ENCODE measurements around the gene MUSK.

MUSK gene

GRCh38 chr9:110748251-110748893 lies 79.8 kb downstream of the MUSK start:
- no peaks in the 10 kb centered on the region for H3K9me3 ChIP-seq (ENCODE audit: insufficient read depth, low read length)
- H4K20me1 ChIP-seq (ENCODE audit: low read depth, low read length): no peaks in the 10 kb centered on the region
- no peaks in the 10 kb centered on the region for H3K36me3 ChIP-seq (ENCODE audit: low read length)
- no peaks in the 10 kb centered on the region for H3K79me2 ChIP-seq (ENCODE audit: insufficient read depth, low read length)
- no peak overlapping the region for H2AFZ ChIP-seq (ENCODE audit: low read depth, low read length, severe bottlenecking)
- TF ChIP-seq CTCF (IDR thresholded peaks at IDR 0.05; ENCODE audit: insufficient read depth, low read length, poor library complexity, severe bottlenecking) (no peak), EZH2phosphoT487 (conservative IDR thresholded peaks at IDR 0.05; ENCODE audit: low read length) (no peak)
- H3F3A ChIP-seq (ENCODE audit: insufficient read depth): no peaks in the 10 kb centered on the region
- no peak overlapping the region for H3K27ac ChIP-seq (ENCODE audit: low read depth, low read length)
- H3K4me3 ChIP-seq (ENCODE audit: insufficient read depth, low read length, poor library complexity, severe bottlenecking): no peak overlapping the region
- H3K9ac ChIP-seq (ENCODE audit: low read length): no peak overlapping the region
- H3K9me2 ChIP-seq (replicated peaks; ENCODE audit: insufficient read depth, low read length): no peaks in the 10 kb centered on the region
- H3K27me3 ChIP-seq (ENCODE audit: low read length): no peaks in the 10 kb centered on the region
- H3K4me2 ChIP-seq (ENCODE audit: low read depth, low read length, poor library complexity, severe bottlenecking): no peak overlapping the region

- H3K9ac ChIP-seq (ENCODE audit: low read length): no peak overlapping the region
- H3K27ac ChIP-seq (ENCODE audit: low read depth, low read length): no peak overlapping the region
- H3K4me2 ChIP-seq (ENCODE audit: low read depth, low read length, poor library complexity, severe bottlenecking): no peak overlapping the region
- H3K27me3 ChIP-seq (ENCODE audit: low read length): no peaks in the 10 kb centered on the region
- H2AFZ ChIP-seq (ENCODE audit: low read depth, low read length, severe bottlenecking): no peak overlapping the region
- H3K36me3 ChIP-seq (ENCODE audit: low read length): no peaks in the 10 kb centered on the region
- no peak overlapping the region for H3K4me3 ChIP-seq (ENCODE audit: insufficient read depth, low read length, poor library complexity, severe bottlenecking)
- H3F3A ChIP-seq (ENCODE audit: insufficient read depth): no peaks in the 10 kb centered on the region
- no peak for TF ChIP-seq EZH2phosphoT487 (conservative IDR thresholded peaks at IDR 0.05; ENCODE audit: low read length)
- no peak for TF ChIP-seq CTCF (IDR thresholded peaks at IDR 0.05; ENCODE audit: insufficient read depth, low read length, poor library complexity, severe bottlenecking)
- no peaks in the 10 kb centered on the region for H3K79me2 ChIP-seq (ENCODE audit: insufficient read depth, low read length)
- H4K20me1 ChIP-seq (ENCODE audit: low read depth, low read length): no peaks in the 10 kb centered on the region
- no peaks in the 10 kb centered on the region for H3K9me3 ChIP-seq (ENCODE audit: insufficient read depth, low read length)
- H3K9me2 ChIP-seq (replicated peaks; ENCODE audit: insufficient read depth, low read length): no peaks in the 10 kb centered on the region
Observed at GRCh38 chr9:110750272-110750671, 81.7 kb downstream of the MUSK start.

GRCh38 chr9:110751971-110752370 lies 83.4 kb downstream of the MUSK start:
- H3K27ac ChIP-seq (ENCODE audit: low read depth, low read length): no peak overlapping the region
- H3F3A ChIP-seq (ENCODE audit: insufficient read depth): no peaks in the 10 kb centered on the region
- H3K9me2 ChIP-seq (replicated peaks; ENCODE audit: insufficient read depth, low read length): no peaks in the 10 kb centered on the region

More at GRCh38 chr9:110751971-110752370, 83.4 kb downstream of the MUSK start:
- Histone ChIP-seq H2AFZ (ENCODE audit: low read depth, low read length, severe bottlenecking) (no peak overlapping the region), H3K36me3 (ENCODE audit: low read length) (no peaks in the 10 kb centered on the region), H4K20me1 (ENCODE audit: low read depth, low read length) (no peaks in the 10 kb centered on the region), H3K79me2 (ENCODE audit: insufficient read depth, low read length) (no peaks in the 10 kb centered on the region), H3K9ac (ENCODE audit: low read length) (no peak overlapping the region), H3K4me2 (ENCODE audit: low read depth, low read length, poor library complexity, severe bottlenecking) (no peak overlapping the region), H3K9me3 (ENCODE audit: insufficient read depth, low read length) (no peaks in the 10 kb centered on the region), H3K27me3 (ENCODE audit: low read length) (no peaks in the 10 kb centered on the region), H3K4me3 (ENCODE audit: insufficient read depth, low read length, poor library complexity, severe bottlenecking) (no peak overlapping the region)
- no peak for TF ChIP-seq CTCF (IDR thresholded peaks at IDR 0.05; ENCODE audit: insufficient read depth, low read length, poor library complexity, severe bottlenecking)
- no peak for TF ChIP-seq EZH2phosphoT487 (conservative IDR thresholded peaks at IDR 0.05; ENCODE audit: low read length)

Measured in SU-DHL-6 (cell line).